Breast epithelium (tissue), 3 donors: ENCODE results near the gene CTF1.

Experiments used
- CTCF ChIP-seq, 3 donors: fragments of 450-650 bp; IDR thresholded peaks; one replicate each; pipeline ENCODE4 v1.5.1; 2016 to 2017; ENCODE audit warnings: antibody characterized with exemption in 3 of 3, mild to moderate bottlenecking in 3 of 3, moderate library complexity in 3 of 3
- POLR2A ChIP-seq: fragments of 450-650 bp; IDR thresholded peaks from one replicate; pipeline ENCODE4 v1.6.1; 2016; ENCODE audit warnings: antibody characterized with exemption, mild to moderate bottlenecking, moderate library complexity
- POLR2AphosphoS5 ChIP-seq, 3 donors: sonication (generic); formaldehyde crosslinking; IDR thresholded peaks; one replicate each; pipeline ENCODE4 v1.6.1; 2017; ENCODE audit warnings: antibody characterized with exemption in 3 of 3

GRCh38 chr16:30886145-30886544 is 10.3 kb upstream of the CTF1 start:
- no peak for TF ChIP-seq POLR2A
- TF ChIP-seq CTCF (IDR thresholded peaks at IDR 0.05) = no peak
- TF ChIP-seq POLR2AphosphoS5 (IDR thresholded peaks at IDR 0.05) = no peak
